C4-2B (cell line): ENCODE results near the gene STARD13.

ENCODE experiments used
- ZFX ChIP-seq: fragments of 450-650 bp; IDR thresholded peaks from 2 replicates; pipeline ENCODE4 v1.6.1; 2017
- TF ChIP-seq, protein P1 (sequence below): fragments of 450-650 bp; conservative IDR thresholded peaks from 2 replicates; pipeline ENCODE4 v1.5.1; 2017; ENCODE audit warnings: mild to moderate bottlenecking

DNA sequence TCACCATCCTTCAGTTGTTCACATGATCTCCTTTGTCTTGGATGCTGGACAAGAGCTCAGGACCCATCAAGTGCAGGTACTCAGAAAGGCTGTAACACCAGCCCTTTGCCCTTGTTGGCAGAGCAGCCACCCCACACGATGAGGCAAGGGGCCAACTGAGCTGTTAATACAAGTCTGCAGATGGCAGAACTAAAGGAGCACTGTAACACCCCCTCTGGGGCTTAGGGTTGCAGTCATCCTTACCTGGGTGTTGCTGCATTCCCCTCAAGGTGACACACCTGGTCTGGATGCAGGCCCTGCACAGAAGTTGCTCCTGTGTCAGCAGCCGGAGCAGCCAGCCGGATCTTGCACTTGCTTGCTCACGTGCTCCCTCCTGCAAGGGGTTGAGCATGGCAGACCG is 52.0 kb downstream of the STARD13 start:
- TF ChIP-seq, protein P1, sequence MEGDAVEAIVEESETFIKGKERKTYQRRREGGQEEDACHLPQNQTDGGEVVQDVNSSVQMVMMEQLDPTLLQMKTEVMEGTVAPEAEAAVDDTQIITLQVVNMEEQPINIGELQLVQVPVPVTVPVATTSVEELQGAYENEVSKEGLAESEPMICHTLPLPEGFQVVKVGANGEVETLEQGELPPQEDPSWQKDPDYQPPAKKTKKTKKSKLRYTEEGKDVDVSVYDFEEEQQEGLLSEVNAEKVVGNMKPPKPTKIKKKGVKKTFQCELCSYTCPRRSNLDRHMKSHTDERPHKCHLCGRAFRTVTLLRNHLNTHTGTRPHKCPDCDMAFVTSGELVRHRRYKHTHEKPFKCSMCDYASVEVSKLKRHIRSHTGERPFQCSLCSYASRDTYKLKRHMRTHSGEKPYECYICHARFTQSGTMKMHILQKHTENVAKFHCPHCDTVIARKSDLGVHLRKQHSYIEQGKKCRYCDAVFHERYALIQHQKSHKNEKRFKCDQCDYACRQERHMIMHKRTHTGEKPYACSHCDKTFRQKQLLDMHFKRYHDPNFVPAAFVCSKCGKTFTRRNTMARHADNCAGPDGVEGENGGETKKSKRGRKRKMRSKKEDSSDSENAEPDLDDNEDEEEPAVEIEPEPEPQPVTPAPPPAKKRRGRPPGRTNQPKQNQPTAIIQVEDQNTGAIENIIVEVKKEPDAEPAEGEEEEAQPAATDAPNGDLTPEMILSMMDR = no peak
- TF ChIP-seq ZFX = no peak
